Activated T-cell treated with anti-CD3 and anti-CD28 coated beads for 1 hour (primary cell): Measurements from ENCODE around the gene CENPQ.
"Not testable (repeated sequence)": the region's sequence is repeated elsewhere in the genome, so short reads cannot be mapped to it uniquely, and the experiment has no call there.

Experiments
- DNase-seq: peaks from one replicate; pipeline ENCODE4 v3.0.0-alpha.2; 2020; ENCODE audit warnings: low read depth

The CENPQ gene

GRCh38 chr6:49462927-49463611 is at the start of gene CENPQ, which contains the start of gene MMUT:
CENPQ (plus strand) TSS chr6:49463370; CDS start chr6:49470177, 6,807 bp downstream.
MMUT (minus strand) TSS chr6:49463253; CDS start chr6:49459466, 3,787 bp downstream.
- DNase-seq = peak; percentile 72

GRCh38 chr6:49415358-49415757 is 47.8 kb upstream of the CENPQ start:
- DNase-seq = no peak

GRCh38 chr6:49416195-49416594 is 47.0 kb upstream of the CENPQ start:
- no peak for DNase-seq

- no peak for DNase-seq
These were observed 39.4 kb upstream of the CENPQ start for GRCh38 chr6:49423817-49424216.

- DNase-seq = no peak
These were observed 33.0 kb upstream of the CENPQ start for GRCh38 chr6:49430187-49430586.

GRCh38 chr6:49430866-49431265 is 32.3 kb upstream of the CENPQ start:
- DNase-seq = no peak

GRCh38 chr6:49453221-49453620 is 9.9 kb upstream of the CENPQ start:
- DNase-seq = no peak

GRCh38 chr6:49454787-49455709 is 8.1 kb upstream of the CENPQ start:
- no peak for DNase-seq

GRCh38 chr6:49457771-49458170 is 5.4 kb upstream of the CENPQ start:
- DNase-seq = no peak

- DNase-seq = no peak
These were observed 1.1 kb upstream of the CENPQ start for GRCh38 chr6:49462071-49462470.

GRCh38 chr6:49462599-49462926 is 607 bp upstream of the CENPQ start:
- DNase-seq = no peak

- no peak for DNase-seq
These were observed 420 bp downstream of the CENPQ start for GRCh38 chr6:49463612-49463967.

GRCh38 chr6:49464691-49465090 is 1.5 kb downstream of the CENPQ start:
- DNase-seq = no peak

- no peak for DNase-seq
These were observed 4.9 kb downstream of the CENPQ start for GRCh38 chr6:49468042-49468441.

GRCh38 chr6:49476564-49476963 is 13.4 kb downstream of the CENPQ start:
- DNase-seq = not testable (repeated sequence)

GRCh38 chr6:49479308-49479970 is 16.3 kb downstream of the CENPQ start:
- DNase-seq = no peak

GRCh38 chr6:49481846-49482245 is 18.7 kb downstream of the CENPQ start:
- DNase-seq = not testable (repeated sequence)

GRCh38 chr6:49483380-49483779 is 20.2 kb downstream of the CENPQ start:
- DNase-seq = not testable (repeated sequence)

- DNase-seq = no peak
These were observed 27.5 kb downstream of the CENPQ start for GRCh38 chr6:49490633-49491032.

GRCh38 chr6:49497304-49497703 is 34.1 kb downstream of the CENPQ start:
- DNase-seq = no peak

GRCh38 chr6:49499126-49499525 is 36.0 kb downstream of the CENPQ start:
- DNase-seq = no peak

- DNase-seq = no peak
These were observed 36.5 kb downstream of the CENPQ start, which contains the start of gene GLYATL3 for GRCh38 chr6:49499623-49500022. GLYATL3 (plus strand) TSS chr6:49499923; CDS start chr6:49511991, 12,068 bp downstream.

GRCh38 chr6:49504666-49505065 is 41.5 kb downstream of the CENPQ start:
- no peak for DNase-seq
